Measurements from ENCODE around the gene WWOX. TPM values are rescaled to one million over a fixed set of nuclear protein-coding genes. Genes with fewer than 3 reads are reported as not detected.

WWOX gene
- polyA plus RNA-seq, 6 donors from 2014 or later = 9.1 to 17.0 (median 12.5) TPM

DNA sequence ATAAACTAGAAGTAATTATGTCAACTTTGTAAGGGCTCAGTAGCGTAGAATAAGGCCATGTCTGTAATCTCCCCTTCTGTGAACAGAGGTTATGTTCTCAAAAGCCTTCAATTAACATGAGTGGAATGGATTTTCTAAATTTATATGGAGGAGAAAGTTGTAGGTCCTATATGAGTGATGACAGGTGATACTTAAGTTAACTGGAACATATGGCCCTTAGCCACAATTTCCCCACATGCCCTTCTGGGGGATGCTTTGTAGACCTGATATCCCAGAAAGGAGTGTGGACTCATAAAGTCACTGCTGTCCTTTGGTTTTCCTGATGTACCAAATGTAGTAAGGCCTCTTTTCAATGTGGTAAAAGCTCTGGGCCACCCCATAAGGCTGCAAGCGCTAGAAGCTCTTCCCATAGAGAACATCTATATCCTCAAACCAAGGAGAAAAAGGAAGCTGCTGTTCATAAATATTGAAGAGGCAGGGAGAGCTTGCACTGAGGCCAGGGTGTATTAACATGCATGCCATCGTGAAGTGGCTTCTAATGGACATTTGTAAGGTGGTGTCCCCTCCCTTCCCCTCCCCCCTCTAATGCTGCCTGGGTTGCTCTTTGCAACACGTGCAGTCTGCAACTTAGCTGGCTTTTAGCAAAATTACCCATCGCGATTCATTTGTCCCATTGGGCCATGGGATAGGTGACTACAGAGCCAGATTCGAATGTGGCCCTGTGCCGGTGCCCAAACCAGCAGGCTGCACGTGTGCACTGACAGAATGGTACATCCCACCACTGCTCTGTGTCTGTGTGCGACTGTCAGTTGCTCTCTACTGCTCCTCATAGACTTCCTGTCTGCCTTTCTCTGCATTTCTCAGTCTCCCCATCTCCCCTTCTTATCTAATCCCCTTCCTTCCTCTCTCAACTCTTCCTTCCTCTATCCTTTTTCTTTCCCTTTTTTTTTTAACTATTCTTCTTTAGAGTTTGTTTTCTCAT lies 269.0 kb downstream of the WWOX start:
- Mint-ChIP-seq H3K27ac (peak overlapping the region in 1 of 6 donors; percentile 41), H3K4me1 (no peaks in the 10 kb centered on the region), H3K4me3 (no peak overlapping the region), H3K9me3 (peaks cover 0 to 22% (median 2%) of the 10 kb centered on the region in 7 donors), H3K36me3 (peaks cover 8 to 9% of the 10 kb centered on the region in 2 donors), H3K27me3 (no peaks in the 10 kb centered on the region)
- no peak for DNase-seq
- no peak for ATAC-seq (ENCODE audit: low read depth in 2 of 2)

DNA sequence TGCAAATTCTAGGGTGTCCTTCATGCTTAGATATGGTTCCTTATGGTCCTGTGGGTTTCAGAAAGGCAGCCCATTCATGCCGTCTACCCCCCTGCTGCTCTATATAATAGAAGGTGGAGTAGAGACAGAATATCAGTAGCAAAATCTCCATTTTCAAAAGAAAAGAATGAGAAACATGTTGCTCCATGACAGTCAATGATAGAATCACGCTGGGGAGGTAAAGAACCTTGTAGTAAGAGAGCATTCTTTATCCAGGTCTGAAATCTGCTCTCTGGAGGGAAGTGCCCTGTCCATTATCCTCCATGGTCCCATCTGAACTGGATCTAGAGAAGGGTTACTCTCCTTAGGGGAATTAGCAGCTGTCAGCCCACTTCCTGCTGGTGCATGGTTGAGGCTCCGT lies 272.8 kb downstream of the WWOX start:
- ATAC-seq (ENCODE audit: low read depth in 2 of 2) (no peak), DNase-seq (no peak)
- Mint-ChIP-seq H3K36me3 (peaks cover 8 to 9% of the 10 kb centered on the region in 2 donors), H3K27ac (no peak overlapping the region), H3K27me3 (no peaks in the 10 kb centered on the region), H3K4me1 (no peaks in the 10 kb centered on the region), H3K4me3 (no peak overlapping the region), H3K9me3 (peaks cover 0 to 22% (median 2%) of the 10 kb centered on the region in 7 donors)

DNA sequence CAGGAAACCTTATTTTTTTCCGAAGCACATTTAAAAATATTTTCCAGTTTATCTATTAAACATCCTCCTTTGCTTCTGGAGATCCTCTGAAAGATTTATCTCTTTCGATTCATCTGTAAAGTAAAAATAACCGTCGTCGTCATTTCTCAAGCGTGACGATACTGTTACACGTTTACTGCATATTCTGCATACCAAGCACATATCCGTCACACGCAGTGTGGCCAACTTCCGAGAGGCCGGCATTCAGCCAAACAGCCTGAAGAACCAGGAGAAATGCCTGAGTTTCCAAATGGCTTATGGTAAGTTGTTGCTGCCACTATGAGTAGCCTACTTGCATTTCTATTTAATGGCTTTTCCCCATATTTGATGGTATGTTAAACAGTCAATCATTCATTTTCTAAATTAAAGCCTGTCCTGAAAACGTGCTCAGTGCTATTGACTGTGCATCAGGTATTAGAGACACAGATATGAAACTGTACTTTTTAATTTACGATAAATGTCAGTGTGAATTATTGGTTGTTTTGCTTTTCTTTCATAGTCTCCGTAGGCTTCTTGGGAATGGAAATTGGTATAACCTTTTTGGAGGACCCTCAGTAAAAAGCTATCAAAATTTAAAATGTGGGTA lies 275.7 kb downstream of the WWOX start:
- no peak for ATAC-seq (ENCODE audit: low read depth in 2 of 2)
- DNase-seq = no peak
- peaks cover 7 to 8% of the 10 kb centered on the region in 2 donors for H3K36me3 Mint-ChIP-seq
- no peaks in the 10 kb centered on the region for H3K27me3 Mint-ChIP-seq
- no peak overlapping the region for H3K4me3 Mint-ChIP-seq
- H3K9me3 Mint-ChIP-seq = peaks cover 0 to 20% (median 2%) of the 10 kb centered on the region in 7 donors
- H3K27ac Mint-ChIP-seq = no peak overlapping the region
- H3K4me1 Mint-ChIP-seq = no peaks in the 10 kb centered on the region

DNA sequence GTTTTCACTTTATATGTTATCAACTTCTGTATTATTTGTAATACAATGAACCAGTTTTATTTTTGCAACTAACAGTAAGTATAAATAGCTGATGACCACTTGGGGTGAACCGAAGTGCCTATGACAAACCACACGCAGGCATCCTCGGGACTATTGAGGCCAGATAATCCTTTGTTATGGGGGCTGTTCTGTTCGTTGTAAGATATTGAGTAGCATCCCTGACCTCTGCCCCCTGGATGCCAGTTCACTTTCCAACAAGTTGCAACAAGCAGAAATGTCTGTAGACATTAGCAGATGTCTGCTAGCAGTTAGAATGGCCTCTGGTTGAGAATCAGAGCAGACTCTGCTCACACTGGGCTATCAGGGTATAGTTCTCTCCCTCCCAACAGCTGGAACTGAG lies 277.0 kb downstream of the WWOX start:
- Mint-ChIP-seq H3K9me3 (peaks cover 0 to 8% (median 0%) of the 10 kb centered on the region in 7 donors), H3K27ac (no peak overlapping the region), H3K36me3 (peaks cover 2 to 7% of the 10 kb centered on the region in 2 donors), H3K27me3 (no peaks in the 10 kb centered on the region), H3K4me3 (no peak overlapping the region), H3K4me1 (no peaks in the 10 kb centered on the region)
- DNase-seq (no peak), ATAC-seq (ENCODE audit: low read depth in 2 of 2) (no peak)

DNA sequence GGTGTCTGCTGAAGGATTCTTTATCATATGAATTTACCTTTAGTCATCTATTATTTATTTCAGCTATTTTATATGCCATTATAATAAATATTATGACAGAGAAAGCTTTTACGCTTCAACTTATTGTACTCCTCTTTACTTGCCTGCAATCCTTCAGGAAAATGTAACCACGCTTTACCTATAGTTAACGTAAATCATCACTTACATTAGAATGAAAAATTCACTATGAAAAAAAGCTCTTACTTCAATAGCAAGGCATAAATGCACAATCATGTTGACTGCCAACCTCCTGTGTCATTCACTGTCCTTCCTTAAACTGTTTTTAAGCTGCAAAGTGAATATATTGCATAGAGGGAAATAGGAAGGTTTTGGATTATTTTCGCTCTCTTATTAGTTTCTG lies 277.9 kb downstream of the WWOX start:
- ATAC-seq (ENCODE audit: low read depth in 2 of 2) (no peak), DNase-seq (no peak)
- Mint-ChIP-seq H3K27me3 (no peaks in the 10 kb centered on the region), H3K9me3 (no peaks in the 10 kb centered on the region), H3K4me1 (no peaks in the 10 kb centered on the region), H3K27ac (no peak overlapping the region), H3K36me3 (peaks cover 7 to 9% of the 10 kb centered on the region in 2 donors), H3K4me3 (no peak overlapping the region)

DNA sequence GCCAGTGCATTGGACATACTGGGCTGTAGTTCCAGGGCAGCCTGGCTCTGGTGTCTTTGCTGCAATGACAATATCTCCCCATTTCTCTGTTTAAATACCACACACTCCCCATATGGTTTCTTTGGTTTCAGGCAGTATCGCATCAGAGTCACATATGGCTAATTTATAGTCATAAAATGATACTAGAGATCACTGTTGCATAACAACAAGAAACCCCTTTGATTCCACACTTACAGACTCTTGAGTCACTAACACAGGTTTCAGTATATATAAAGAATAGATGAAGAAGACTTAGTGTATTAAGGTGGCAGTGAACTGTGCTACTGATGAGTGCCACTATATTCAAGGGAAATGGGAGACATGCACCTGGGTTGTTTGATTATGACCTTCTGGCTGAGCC lies 281.6 kb downstream of the WWOX start:
- H3K27ac Mint-ChIP-seq = peak overlapping the region in 1 of 6 donors; percentile 7
- peaks cover 7 to 12% of the 10 kb centered on the region in 2 donors for H3K36me3 Mint-ChIP-seq
- ATAC-seq (ENCODE audit: low read depth in 2 of 2) = no peak
- no peaks in the 10 kb centered on the region for H3K9me3 Mint-ChIP-seq
- no peak overlapping the region for H3K4me3 Mint-ChIP-seq
- H3K4me1 Mint-ChIP-seq = no peaks in the 10 kb centered on the region
- no peaks in the 10 kb centered on the region for H3K27me3 Mint-ChIP-seq
- no peak for DNase-seq

DNA sequence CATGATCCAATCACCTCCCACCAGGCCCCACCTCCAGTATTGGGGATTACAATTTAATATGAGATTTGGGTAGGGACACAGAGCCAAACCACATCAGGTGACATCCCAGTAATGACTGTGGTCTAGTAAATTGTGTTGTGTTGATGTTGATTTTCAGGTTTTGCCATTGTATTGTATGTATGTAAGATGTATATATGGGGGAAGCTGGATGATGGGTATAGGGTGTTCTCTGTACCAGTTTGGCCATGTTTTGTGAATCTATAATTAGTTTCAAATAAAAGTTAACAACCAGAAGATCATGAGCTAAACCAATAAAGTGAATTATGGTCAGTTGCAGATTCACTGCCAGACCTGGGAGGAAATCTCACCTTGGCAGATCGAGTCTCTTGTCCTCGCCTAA lies 283.7 kb downstream of the WWOX start:
- H3K36me3 Mint-ChIP-seq = peaks cover 24% of the 10 kb centered on the region in 2 donors
- no peak overlapping the region for H3K27ac Mint-ChIP-seq
- no peaks in the 10 kb centered on the region for H3K27me3 Mint-ChIP-seq
- H3K4me1 Mint-ChIP-seq = no peaks in the 10 kb centered on the region
- H3K4me3 Mint-ChIP-seq = no peak overlapping the region
- no peak for DNase-seq
- ATAC-seq (ENCODE audit: low read depth in 2 of 2) = no peak
- no peaks in the 10 kb centered on the region for H3K9me3 Mint-ChIP-seq

DNA sequence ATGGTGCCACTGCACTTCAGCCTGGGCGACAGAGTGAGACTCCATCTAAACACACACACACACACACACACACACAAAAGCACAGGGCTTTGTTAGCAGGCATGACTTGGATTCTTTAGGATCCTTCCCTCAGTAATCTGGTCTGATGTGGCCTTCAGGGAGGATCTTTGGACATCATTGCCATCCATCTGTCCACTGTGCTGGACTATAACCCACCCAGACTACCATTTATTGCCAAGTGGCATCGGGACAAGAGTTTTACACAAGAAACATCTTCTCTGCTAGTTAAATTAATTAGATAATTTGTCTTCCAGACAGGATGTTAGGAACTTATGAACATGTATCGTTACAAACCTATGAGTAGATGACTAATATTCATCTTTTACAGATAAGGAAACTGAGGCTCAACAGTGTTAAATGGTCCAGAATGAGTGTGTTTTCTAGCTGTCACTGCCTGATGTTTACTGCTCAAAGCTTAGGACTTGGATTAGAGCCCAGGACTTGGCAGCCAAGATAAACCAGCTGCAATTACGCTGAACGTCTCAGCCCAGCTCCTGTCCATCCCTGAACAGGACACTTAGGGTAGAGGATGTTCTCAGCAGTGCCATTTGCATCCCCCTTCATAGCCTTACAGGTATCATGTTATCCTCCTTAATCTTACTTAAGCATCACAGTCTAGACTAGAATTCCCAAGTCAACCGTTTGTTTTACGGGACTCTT lies 285.8 kb downstream of the WWOX start:
- Mint-ChIP-seq H3K27me3 (no peaks in the 10 kb centered on the region), H3K4me3 (no peak overlapping the region), H3K4me1 (no peaks in the 10 kb centered on the region), H3K27ac (peak overlapping the region in 1 of 6 donors; percentile 68), H3K9me3 (no peaks in the 10 kb centered on the region), H3K36me3 (peaks cover 24% of the 10 kb centered on the region in 2 donors)
- ATAC-seq (ENCODE audit: low read depth in 2 of 2) (no peak), DNase-seq (no peak)

DNA sequence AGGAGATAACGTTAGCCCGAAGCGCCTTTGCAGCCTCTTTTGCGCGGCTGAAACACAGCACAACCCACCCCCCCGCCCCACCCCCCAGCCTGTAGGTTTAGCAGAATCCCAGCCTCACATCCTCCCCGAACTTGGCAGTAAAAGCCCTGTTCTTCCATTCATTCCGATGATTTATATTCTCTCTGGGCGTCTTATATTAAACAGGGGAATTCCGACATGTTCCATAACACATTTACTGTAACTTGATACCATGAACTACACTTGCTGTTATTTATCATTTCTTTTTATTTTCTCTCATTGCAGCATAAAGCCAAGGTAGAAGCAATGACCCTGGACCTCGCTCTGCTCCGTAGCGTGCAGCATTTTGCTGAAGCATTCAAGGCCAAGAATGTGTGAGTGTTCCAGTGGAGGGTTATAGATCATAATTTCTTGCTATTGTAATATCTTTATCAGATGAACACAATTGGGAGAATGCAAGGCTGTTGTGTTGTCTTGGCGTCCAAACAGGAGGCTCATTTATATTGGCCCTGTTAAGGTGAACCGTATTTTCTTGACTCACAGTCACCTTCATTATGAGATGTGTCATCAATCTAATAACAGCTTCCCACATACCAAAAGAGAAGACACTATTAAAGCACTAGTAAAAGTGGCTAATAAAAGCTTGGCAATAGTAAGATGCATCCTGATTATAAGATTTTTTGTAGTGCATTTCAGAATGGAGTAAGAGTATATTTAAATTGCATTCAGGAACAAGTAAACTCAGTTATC lies 287.3 kb downstream of the WWOX start:
- Mint-ChIP-seq H3K27ac (no peak overlapping the region), H3K9me3 (no peaks in the 10 kb centered on the region), H3K4me3 (no peak overlapping the region), H3K4me1 (no peaks in the 10 kb centered on the region), H3K27me3 (no peaks in the 10 kb centered on the region), H3K36me3 (peaks cover 19% of the 10 kb centered on the region in 2 donors)
- DNase-seq (no peak), ATAC-seq (ENCODE audit: low read depth in 2 of 2) (no peak)

DNA sequence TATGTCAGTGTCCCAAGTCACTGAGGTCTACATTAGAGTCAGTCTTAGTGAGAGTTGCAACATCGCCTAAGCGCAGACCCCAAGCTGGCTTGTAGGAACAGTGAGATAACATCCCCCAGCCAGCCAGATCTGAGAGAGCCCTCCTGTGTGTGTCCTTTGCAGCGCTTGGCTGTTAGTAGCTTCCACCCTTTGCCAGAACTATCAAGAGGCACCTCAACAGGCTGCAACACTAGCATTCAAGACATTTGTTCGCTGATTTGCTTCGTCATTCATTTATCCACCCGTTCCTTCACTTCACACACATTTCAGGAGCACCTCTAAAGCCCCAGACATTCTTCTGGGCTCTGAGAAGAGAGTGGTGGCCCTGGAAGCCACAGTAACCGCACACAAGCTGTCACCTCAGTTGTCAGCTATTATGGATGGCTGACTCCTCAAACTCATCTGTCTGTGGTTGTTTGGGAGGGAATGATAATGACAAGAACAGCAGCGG lies 289.6 kb downstream of the WWOX start:
- Mint-ChIP-seq H3K9me3 (peaks cover 0 to 3% (median 0%) of the 10 kb centered on the region in 7 donors), H3K4me1 (no peaks in the 10 kb centered on the region), H3K27me3 (no peaks in the 10 kb centered on the region), H3K36me3 (peaks cover 12 to 30% of the 10 kb centered on the region in 2 donors), H3K27ac (no peak overlapping the region), H3K4me3 (no peak overlapping the region)
- DNase-seq (no peak), ATAC-seq (ENCODE audit: low read depth in 2 of 2) (no peak)

DNA sequence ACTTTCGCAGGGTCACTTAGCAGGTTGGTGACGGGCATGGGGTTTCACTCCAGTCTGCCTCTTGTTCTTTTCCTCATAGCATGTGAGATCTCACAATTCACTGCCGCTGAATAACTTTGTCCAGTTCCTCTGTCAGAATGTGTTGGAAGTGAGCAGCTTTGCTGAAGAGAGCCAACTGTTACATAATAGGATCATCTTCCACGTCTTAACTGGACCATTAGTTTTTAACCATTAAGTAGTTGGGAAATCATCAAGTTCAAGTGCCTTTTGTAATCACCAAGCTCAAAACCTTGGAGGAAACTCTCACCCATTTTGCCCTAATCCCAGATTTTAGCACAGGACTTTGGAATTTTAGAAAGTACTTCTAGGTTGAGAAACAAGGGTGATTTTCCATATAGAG lies 290.6 kb downstream of the WWOX start:
- no peak overlapping the region for H3K27ac Mint-ChIP-seq
- H3K4me1 Mint-ChIP-seq = no peaks in the 10 kb centered on the region
- H3K36me3 Mint-ChIP-seq = peaks cover 12 to 30% of the 10 kb centered on the region in 2 donors
- ATAC-seq (ENCODE audit: low read depth in 2 of 2) (no peak), DNase-seq (no peak)
- no peaks in the 10 kb centered on the region for H3K27me3 Mint-ChIP-seq
- H3K4me3 Mint-ChIP-seq = no peak overlapping the region
- peaks cover 0 to 3% (median 0%) of the 10 kb centered on the region in 7 donors for H3K9me3 Mint-ChIP-seq

DNA sequence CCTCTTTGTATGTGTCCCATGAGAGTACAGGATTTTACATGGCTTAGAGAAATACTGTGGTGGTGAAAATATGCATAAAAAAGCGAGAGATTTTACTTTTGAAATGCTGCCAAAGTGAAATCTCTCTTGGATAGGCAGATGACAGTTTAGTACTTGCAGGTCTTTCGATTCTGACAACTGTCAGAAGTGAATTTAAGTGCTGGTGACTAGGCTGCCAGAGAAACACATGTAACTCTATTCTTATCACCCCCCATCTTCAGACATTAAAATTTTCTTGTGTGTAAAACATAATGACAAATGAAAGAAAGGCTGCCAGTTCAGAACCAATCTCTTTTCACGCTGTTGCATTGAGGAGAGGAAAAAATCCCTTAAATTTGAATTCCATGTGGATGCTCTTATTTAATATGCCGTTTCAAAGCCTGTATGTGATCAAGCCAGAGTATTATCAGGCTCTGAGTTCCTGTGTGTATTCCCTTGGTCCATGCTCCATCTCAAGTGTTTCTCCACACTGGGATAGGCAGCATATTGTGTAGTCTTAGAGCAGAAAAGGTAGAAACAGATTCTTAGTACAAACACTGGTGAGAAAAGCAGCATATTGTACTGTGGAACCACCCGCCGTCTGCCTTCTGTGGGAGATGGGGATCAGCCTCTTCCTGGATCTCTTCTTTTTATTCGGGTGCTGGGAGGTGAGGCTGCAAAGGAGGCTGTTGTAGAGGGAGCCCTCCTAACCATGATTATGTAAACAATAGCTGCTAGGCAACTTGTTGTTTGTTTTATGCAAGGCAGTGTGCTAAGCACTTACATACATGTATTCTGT lies 291.3 kb downstream of the WWOX start:
- Mint-ChIP-seq H3K4me3 (no peak overlapping the region), H3K4me1 (no peaks in the 10 kb centered on the region), H3K27me3 (no peaks in the 10 kb centered on the region), H3K36me3 (peaks cover 12 to 30% of the 10 kb centered on the region in 2 donors), H3K27ac (no peak overlapping the region), H3K9me3 (peaks cover 0 to 3% (median 0%) of the 10 kb centered on the region in 7 donors)
- DNase-seq (no peak), ATAC-seq (ENCODE audit: low read depth in 2 of 2) (no peak)

Data from naive B cell (primary cell).